ENCODE measurements around the gene RABAC1. TPM values are rescaled to one million over a fixed set of nuclear protein-coding genes. Genes with fewer than 3 reads are reported as not detected.
A peak's percentile ranks its signal among the peaks of the same experiment; 100 is the strongest.

RABAC1 gene
- total and polyA plus RNA-seq, 2 of the 8 experiments (the other 6 are each of a cell fraction or from before 2014, with no cell fraction given), result 124 to 439 TPM

DNA sequence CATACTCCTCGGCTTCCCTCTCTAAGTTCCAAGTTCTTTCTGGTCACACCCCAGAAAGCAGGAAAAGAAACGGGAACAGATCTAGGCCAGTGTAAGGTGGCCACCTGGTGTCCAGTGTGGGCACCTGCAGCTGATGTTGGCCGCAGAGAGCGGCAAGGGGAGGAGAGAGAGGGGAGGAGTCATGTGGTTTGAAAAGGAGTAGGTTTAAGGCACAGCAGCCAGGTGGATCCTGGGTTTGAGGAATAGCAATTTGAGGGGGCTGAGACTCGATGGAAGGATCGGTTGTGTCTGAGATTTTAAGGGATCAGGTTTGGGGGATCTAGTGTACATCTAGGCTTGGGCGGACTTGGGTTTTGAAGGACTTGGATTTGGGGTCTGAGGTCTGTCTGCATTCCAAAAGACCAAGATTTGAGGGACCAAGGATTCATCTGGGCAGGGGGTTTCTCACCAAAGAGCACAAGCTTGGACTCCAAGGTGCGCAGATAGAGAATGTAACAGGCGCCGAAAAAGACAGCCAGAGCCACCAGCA lies 1.2 kb downstream of the RABAC1 start:
- Histone ChIP-seq H3K56ac (replicated peaks; ENCODE audit: insufficient read length, low read depth, low read length) (no peak overlapping the region), H3K14ac (ENCODE audit: insufficient read length) (no peak overlapping the region), H3K4me2 (ENCODE audit: insufficient read depth in 1 of 2, low read depth in 2 of 2, low read length in 2 of 2) (peak overlapping the region; percentile 69 to 93), H3K23ac (ENCODE audit: insufficient read length) (no peak overlapping the region), H2AK5ac (ENCODE audit: low read depth, low read length) (no peak overlapping the region), H3K23me2 (ENCODE audit: low read depth, low read length) (peaks cover 2% of the 10 kb centered on the region; the same call in 1 of the 2 replicates), H3K4me3 (ENCODE audit: extremely low read depth in 1 of 4, insufficient read depth in 2 of 4, low read depth in 3 of 4, low read length in 4 of 4) (peak overlapping the region; percentile 81 to 92 (median 86); a peak in 7 of 8 replicates), H3K9ac (replicated peaks in 1 of 4; ENCODE audit: extremely low read depth in 1 of 4, low read depth in 3 of 4, low read length in 3 of 4) (no peak overlapping the region; a peak in 1 of 7 replicates), H3K27me3 (replicated peaks in 1 of 4; ENCODE audit: control insufficient read depth in 3 of 4, extremely low read depth in 1 of 4, insufficient read depth in 3 of 4, low read length in 3 of 4) (no peaks in the 10 kb centered on the region), H3K27ac (ENCODE audit: low read depth, low read length) (no peak overlapping the region), H3K4ac (replicated peaks; ENCODE audit: insufficient read length, low read depth, low read length) (no peak overlapping the region), H2BK15ac (ENCODE audit: low read length) (no peak overlapping the region), H2BK12ac (ENCODE audit: low read depth, low read length) (no peak overlapping the region; the same call in 1 of the 2 replicates), H2BK5ac (ENCODE audit: low read depth, low read length) (no peak overlapping the region), H4K5ac (ENCODE audit: insufficient read length, low read depth, low read length) (no peak overlapping the region), H3K4me1 (replicated peaks in 1 of 4; ENCODE audit: control insufficient read depth in 3 of 4, insufficient read depth in 4 of 4, low read length in 3 of 4) (peaks cover 3 to 10% (median 6%) of the 10 kb centered on the region in 4 experiments), H3K79me1 (ENCODE audit: low read depth, low read length) (no peaks in the 10 kb centered on the region), H3K79me2 (ENCODE audit: control insufficient read depth in 1 of 2, insufficient read depth in 2 of 2, low read length in 2 of 2) (no peaks in the 10 kb centered on the region), H4K8ac (ENCODE audit: extremely low read depth, insufficient read depth, low read length) (no peak overlapping the region), H3K36me3 (ENCODE audit: control insufficient read depth in 2 of 4, insufficient read depth in 4 of 4, low read length in 3 of 4) (peaks cover 0 to 5% (median 0%) of the 10 kb centered on the region in 4 experiments; a peak in 2 of 8 replicates), H4K20me1 (replicated peaks in 1 of 2; ENCODE audit: control insufficient read depth in 1 of 2, insufficient read depth in 2 of 2, low read length in 2 of 2) (no peaks in the 10 kb centered on the region), H3K9me3 (ENCODE audit: insufficient read depth in 2 of 2, low read depth in 1 of 2, low read length in 1 of 2) (no peaks in the 10 kb centered on the region), H2BK120ac (replicated peaks; ENCODE audit: low read depth, low read length) (no peak overlapping the region), H4K91ac (replicated peaks; ENCODE audit: insufficient read length, low read length) (no peak overlapping the region), H3K18ac (ENCODE audit: extremely low read depth, low read length) (no peak overlapping the region), H2AFZ (ENCODE audit: low read length) (no peak overlapping the region), H2BK20ac (ENCODE audit: low read length) (no peak overlapping the region)
- POLR2A ChIA-PET (ENCODE audit: partially characterized antibody), result interaction anchor here (0.7 to 4.0 kb wide), 8 partner anchors 27 to 285 kb away, joined by 3 to 54 read pairs (median 7); partner anchors contain the start of gene RPS19
- DNase-seq (ENCODE audit: low read depth in 1 of 2, low spot score in 2 of 2) (peak; percentile 64 to 72), FAIRE-seq (peak; percentile 85)
- CTCF ChIA-PET (ENCODE audit: partially characterized antibody), result interaction anchor here (0.7 to 4.0 kb wide), 22 partner anchors 10 to 164 kb away, joined by 3 to 33 read pairs (median 6); partner anchors contain the start of genes ERFL and RPS19
- WGBS, 2 experiments (ENCODE audit: extremely low coverage in 1 of 2, insufficient coverage in 1 of 2, insufficient read length in 1 of 2, insufficient replicate concordance in 2 of 2, low coverage in 1 of 2, low lambda C conversion rate in 2 of 2, missing lambda C conversion rate in 1 of 2), result 21% methylated on average over 10 of the region's 10 CpGs; no CpG with 5 or more reads in 1 of the 2 experiments
- TF ChIP-seq EZH2 (IDR thresholded peaks at IDR 0.05; ENCODE audit: low read depth, low read length, severe bottlenecking) (no peak), PHF8 (conservative IDR thresholded peaks at IDR 0.05; ENCODE audit: low read depth, low read length) (no peak), TAF1 (IDR thresholded peaks at IDR 0.05; ENCODE audit: low read depth, low read length) (no peak), RBBP5 (IDR thresholded peaks at IDR 0.05; ENCODE audit: borderline replicate concordance, low read depth, low read length) (no peak), SIN3A (conservative IDR thresholded peaks at IDR 0.05 in 1 of 2, IDR thresholded peaks at IDR 0.05 in 1 of 2; ENCODE audit: low read depth in 1 of 2, low read length in 2 of 2) (no peak), BACH1 (IDR thresholded peaks at IDR 0.05; ENCODE audit: low read length) (no peak), TBP (IDR thresholded peaks at IDR 0.05; ENCODE audit: low read depth, low read length) (no peak), SRF (IDR thresholded peaks at IDR 0.05; ENCODE audit: low read depth, low read length) (no peak), KDM5A (IDR thresholded peaks at IDR 0.05; ENCODE audit: low read length) (no peak), EP300 (IDR thresholded peaks at IDR 0.05; ENCODE audit: borderline replicate concordance in 1 of 2, low read depth in 2 of 2, low read length in 2 of 2) (no peak)
- TF ChIP-seq, protein P1, sequence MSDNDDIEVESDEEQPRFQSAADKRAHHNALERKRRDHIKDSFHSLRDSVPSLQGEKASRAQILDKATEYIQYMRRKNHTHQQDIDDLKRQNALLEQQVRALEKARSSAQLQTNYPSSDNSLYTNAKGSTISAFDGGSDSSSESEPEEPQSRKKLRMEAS (IDR thresholded peaks at IDR 0.05), result peak; percentile 22; the same call in 1 of the 2 replicates

All from H1 (cell line).